ENCODE results near the gene GNG5.

GRCh38 chr1:84497631-84498275, 8.6 kb downstream of the GNG5 start:
- no peak for TF ChIP-seq USF2 (CRISPR knock-in tag; IDR thresholded peaks at IDR 0.05)
- TF ChIP-seq E2F4 (CRISPR knock-in tag; IDR thresholded peaks at IDR 0.05; ENCODE audit: borderline replicate concordance, low read depth), result no peak
- TF ChIP-seq CTCF (IDR thresholded peaks at IDR 0.05), result no peak
- TF ChIP-seq CREB1 (CRISPR knock-in tag; IDR thresholded peaks at IDR 0.05), result no peak
- TF ChIP-seq NFYB (CRISPR knock-in tag; conservative IDR thresholded peaks at IDR 0.05; ENCODE audit: low read depth), result no peak
- no peak for TF ChIP-seq RELA (CRISPR knock-in tag; IDR thresholded peaks at IDR 0.05; ENCODE audit: borderline replicate concordance)
- no peak for TF ChIP-seq MXD4 (CRISPR knock-in tag; IDR thresholded peaks at IDR 0.05; ENCODE audit: borderline replicate concordance)
- TF ChIP-seq SP1 (CRISPR knock-in tag; conservative IDR thresholded peaks at IDR 0.05), result no peak
- no peak for TF ChIP-seq ATF1 (CRISPR knock-in tag; IDR thresholded peaks at IDR 0.05)
- no peak for TF ChIP-seq ESRRA (CRISPR knock-in tag; IDR thresholded peaks at IDR 0.05; ENCODE audit: borderline replicate concordance)
- TF ChIP-seq, protein P1, sequence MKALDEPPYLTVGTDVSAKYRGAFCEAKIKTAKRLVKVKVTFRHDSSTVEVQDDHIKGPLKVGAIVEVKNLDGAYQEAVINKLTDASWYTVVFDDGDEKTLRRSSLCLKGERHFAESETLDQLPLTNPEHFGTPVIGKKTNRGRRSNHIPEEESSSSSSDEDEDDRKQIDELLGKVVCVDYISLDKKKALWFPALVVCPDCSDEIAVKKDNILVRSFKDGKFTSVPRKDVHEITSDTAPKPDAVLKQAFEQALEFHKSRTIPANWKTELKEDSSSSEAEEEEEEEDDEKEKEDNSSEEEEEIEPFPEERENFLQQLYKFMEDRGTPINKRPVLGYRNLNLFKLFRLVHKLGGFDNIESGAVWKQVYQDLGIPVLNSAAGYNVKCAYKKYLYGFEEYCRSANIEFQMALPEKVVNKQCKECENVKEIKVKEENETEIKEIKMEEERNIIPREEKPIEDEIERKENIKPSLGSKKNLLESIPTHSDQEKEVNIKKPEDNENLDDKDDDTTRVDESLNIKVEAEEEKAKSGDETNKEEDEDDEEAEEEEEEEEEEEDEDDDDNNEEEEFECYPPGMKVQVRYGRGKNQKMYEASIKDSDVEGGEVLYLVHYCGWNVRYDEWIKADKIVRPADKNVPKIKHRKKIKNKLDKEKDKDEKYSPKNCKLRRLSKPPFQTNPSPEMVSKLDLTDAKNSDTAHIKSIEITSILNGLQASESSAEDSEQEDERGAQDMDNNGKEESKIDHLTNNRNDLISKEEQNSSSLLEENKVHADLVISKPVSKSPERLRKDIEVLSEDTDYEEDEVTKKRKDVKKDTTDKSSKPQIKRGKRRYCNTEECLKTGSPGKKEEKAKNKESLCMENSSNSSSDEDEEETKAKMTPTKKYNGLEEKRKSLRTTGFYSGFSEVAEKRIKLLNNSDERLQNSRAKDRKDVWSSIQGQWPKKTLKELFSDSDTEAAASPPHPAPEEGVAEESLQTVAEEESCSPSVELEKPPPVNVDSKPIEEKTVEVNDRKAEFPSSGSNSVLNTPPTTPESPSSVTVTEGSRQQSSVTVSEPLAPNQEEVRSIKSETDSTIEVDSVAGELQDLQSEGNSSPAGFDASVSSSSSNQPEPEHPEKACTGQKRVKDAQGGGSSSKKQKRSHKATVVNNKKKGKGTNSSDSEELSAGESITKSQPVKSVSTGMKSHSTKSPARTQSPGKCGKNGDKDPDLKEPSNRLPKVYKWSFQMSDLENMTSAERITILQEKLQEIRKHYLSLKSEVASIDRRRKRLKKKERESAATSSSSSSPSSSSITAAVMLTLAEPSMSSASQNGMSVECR (CRISPR knock-in tag; IDR thresholded peaks at IDR 0.05; ENCODE audit: borderline replicate concordance), result no peak
- TF ChIP-seq E2F1 (CRISPR knock-in tag; IDR thresholded peaks at IDR 0.05), result no peak
- TF ChIP-seq ATF2 (CRISPR knock-in tag; IDR thresholded peaks at IDR 0.05; ENCODE audit: borderline replicate concordance, low read depth), result no peak
